Esophagus squamous epithelium (tissue), 5 donors: ENCODE results near the gene RPS6KA3. TPM values are rescaled to one million over a fixed set of nuclear protein-coding genes. Genes with fewer than 3 reads are reported as not detected.

Experiments used
- DNase-seq: peaks from one replicate; lab custom pipeline; 2025; lab: John Stamatoyannopoulos, UW
- H3K27ac ChIP-seq, 4 donors: fragments of 200-600 bp; sonication (generic); one replicate each; pipeline ENCODE4 v1.5.1; 2016 to 2019; ENCODE audit warnings: mild to moderate bottlenecking in 1 of 4
- H3K27me3 ChIP-seq, 4 donors: fragments of 200-600 bp; sonication (generic); 1 replicate in 3 of 4; 2 replicates in 1 of 4; pipeline versions ENCODE4 v1.5.1 to v1.6.0; 2017 to 2021; ENCODE audit warnings: antibody characterized with exemption in 1 of 4
- H3K36me3 ChIP-seq, 3 donors: fragments of 200-600 bp; sonication (generic); one replicate each; pipeline ENCODE4 v1.5.1; 2016 to 2019
- H3K4me1 ChIP-seq, 3 donors: fragments of 200-600 bp; sonication (generic); one replicate each; pipeline ENCODE4 v1.5.1; 2017 to 2019
- H3K4me3 ChIP-seq, 4 donors: fragments of 200-600 bp; sonication (generic); 1 replicate in 3 of 4; 2 replicates in 1 of 4; pipeline ENCODE4 v1.5.1; 2016 to 2019; ENCODE audit warnings: mild to moderate bottlenecking in 2 of 4, moderate library complexity in 1 of 4
- H3K9me3 ChIP-seq, 3 donors: fragments of 200-600 bp; sonication (generic); one replicate each; pipeline ENCODE4 v1.5.1; 2016 to 2019
- CTCF ChIP-seq, 6 experiments: fragments of 450-650 bp in 4 of 6; fragments of 200-600 bp in 2 of 6; sonication (generic) in 2 of 6; IDR thresholded peaks; one replicate each; pipeline ENCODE4 v1.5.1; 2016 to 2019; ENCODE audit warnings: antibody characterized with exemption in 6 of 6, mild to moderate bottlenecking in 4 of 6, moderate library complexity in 4 of 6
- POLR2A ChIP-seq, 4 donors: fragments of 450-650 bp; IDR thresholded peaks; one replicate each; pipeline ENCODE4 v1.6.1; 2017; ENCODE audit warnings: antibody characterized with exemption in 4 of 4, mild to moderate bottlenecking in 4 of 4, moderate library complexity in 3 of 4
- WGBS, 2 donors: methylation state at CpG; one replicate each; pipeline ENCODE4 v1.1.5; 2018; 5-methylcytosine and 5-hydroxymethylcytosine counted together
- intact Hi-C: fragments of 100-400 bp; cut with DNase I; formaldehyde crosslinking; loops from one replicate; pipeline ENCODE4 v1.15.0; 2022
- total RNA-seq, 4 donors: library from RNA; depleted of rRNA; stranded (reverse); fragments of >200 nt; gene quantifications; one replicate each; pipeline ENCODE4 v1.1.0, GENCODE V29; 2016
- donor health status: DM: yes; HTN: yes; CAD: no.

RPS6KA3 gene
- total RNA-seq, 4 donors from 2014 or later: 15.8 to 30.9 (median 29.7) TPM

- peaks cover 0 to 86% (median 0%) of the 10 kb centered on the region in 3 donors for H3K36me3 ChIP-seq
- no peaks in the 10 kb centered on the region for H3K27me3 ChIP-seq
- H3K27ac ChIP-seq: no peak overlapping the region
- intact Hi-C loops: no loop called here
- no peaks in the 10 kb centered on the region for H3K9me3 ChIP-seq
- no peaks in the 10 kb centered on the region for H3K4me1 ChIP-seq
- TF ChIP-seq POLR2A (IDR thresholded peaks at IDR 0.05) (no peak), CTCF (IDR thresholded peaks at IDR 0.05) (no peak)
- no peak overlapping the region for H3K4me3 ChIP-seq
- WGBS, 2 donors: 80% methylated on average over 4 of the region's 4 CpGs
- no peak for DNase-seq
These were observed 106.8 kb downstream of the RPS6KA3 start for GRCh38 chrX:20159797-20160385.

- no peaks in the 10 kb centered on the region for H3K4me1 ChIP-seq
- H3K4me3 ChIP-seq: no peak overlapping the region
- H3K9me3 ChIP-seq: no peaks in the 10 kb centered on the region
- 90 to 100% methylated on average over 2 to 3 of the region's 3 CpGs for WGBS, 2 donors
- no peak for TF ChIP-seq CTCF (IDR thresholded peaks at IDR 0.05)
- no peak for TF ChIP-seq POLR2A (IDR thresholded peaks at IDR 0.05)
- DNase-seq: no peak
- no peaks in the 10 kb centered on the region for H3K27me3 ChIP-seq
- H3K27ac ChIP-seq: no peak overlapping the region
- intact Hi-C loops: no loop called here
- H3K36me3 ChIP-seq: peaks cover 0 to 54% (median 0%) of the 10 kb centered on the region in 3 donors
These were observed 115.0 kb downstream of the RPS6KA3 start for GRCh38 chrX:20151689-20152088.

- no peak for DNase-seq
- Histone ChIP-seq H3K27me3 (no peaks in the 10 kb centered on the region), H3K27ac (no peak overlapping the region), H3K4me1 (no peaks in the 10 kb centered on the region), H3K9me3 (no peaks in the 10 kb centered on the region), H3K36me3 (peaks cover 0 to 30% (median 0%) of the 10 kb centered on the region in 3 donors), H3K4me3 (no peak overlapping the region)
- intact Hi-C loops: no loop called here
- 73 to 90% methylated on average over 2 of the region's 2 CpGs for WGBS, 2 donors
- TF ChIP-seq CTCF (IDR thresholded peaks at IDR 0.05): no peak
- TF ChIP-seq POLR2A (IDR thresholded peaks at IDR 0.05): no peak
These were observed 117.4 kb downstream of the RPS6KA3 start for GRCh38 chrX:20149326-20149725.

GRCh38 chrX:20147561-20147960, 119.1 kb downstream of the RPS6KA3 start:
- WGBS, 2 donors: 56 to 83% methylated on average over 1 of the region's 1 CpG
- intact Hi-C loops: no loop called here

More at GRCh38 chrX:20147561-20147960, 119.1 kb downstream of the RPS6KA3 start:
- no peaks in the 10 kb centered on the region for H3K9me3 ChIP-seq
- H3K27ac ChIP-seq: no peak overlapping the region
- no peak overlapping the region for H3K4me3 ChIP-seq
- H3K36me3 ChIP-seq: peaks cover 0 to 13% (median 0%) of the 10 kb centered on the region in 3 donors
- DNase-seq: no peak
- H3K4me1 ChIP-seq: peaks cover 0 to under 1% (median 0%) of the 10 kb centered on the region in 3 donors
- H3K27me3 ChIP-seq: no peaks in the 10 kb centered on the region
- no peak for TF ChIP-seq POLR2A (IDR thresholded peaks at IDR 0.05)
- TF ChIP-seq CTCF (IDR thresholded peaks at IDR 0.05): no peak
